Measurements from ENCODE around the gene IPO8.
"Not testable (repeated sequence)": the region's sequence is repeated elsewhere in the genome, so short reads cannot be mapped to it uniquely, and the experiment has no call there.

The IPO8 gene

GRCh38 chr12:30604302-30604701 lies 91.4 kb downstream of the IPO8 start:
- DNase-seq (ENCODE audit: low spot score): not testable (repeated sequence)

- no peak for DNase-seq (ENCODE audit: low spot score)
Measured at GRCh38 chr12:30603129-30603528, 92.5 kb downstream of the IPO8 start.

- no peak for DNase-seq (ENCODE audit: low spot score)
Measured at GRCh38 chr12:30602678-30603077, 93.0 kb downstream of the IPO8 start.

- no peak for DNase-seq (ENCODE audit: low spot score)
Measured at GRCh38 chr12:30599608-30600007, 96.1 kb downstream of the IPO8 start.

GRCh38 chr12:30598889-30599288 lies 96.8 kb downstream of the IPO8 start:
- DNase-seq (ENCODE audit: low spot score): no peak

GRCh38 chr12:30595742-30596141 lies 99.9 kb downstream of the IPO8 start:
- no peak for DNase-seq (ENCODE audit: low spot score)

GRCh38 chr12:30594509-30594908 lies 101.2 kb downstream of the IPO8 start:
- DNase-seq (ENCODE audit: low spot score): no peak

GRCh38 chr12:30588572-30588971 lies 107.1 kb downstream of the IPO8 start:
- not testable (repeated sequence) for DNase-seq (ENCODE audit: low spot score)

- DNase-seq (ENCODE audit: low spot score): no peak
Measured at GRCh38 chr12:30587782-30588181, 107.9 kb downstream of the IPO8 start.

- DNase-seq (ENCODE audit: low spot score): no peak
Measured at GRCh38 chr12:30585877-30586276, 109.8 kb downstream of the IPO8 start.

GRCh38 chr12:30582943-30583342 lies 112.7 kb downstream of the IPO8 start:
- DNase-seq (ENCODE audit: low spot score): no peak

- DNase-seq (ENCODE audit: low spot score): no peak
Measured at GRCh38 chr12:30580344-30580743, 115.3 kb downstream of the IPO8 start.
